ENCODE results near the gene CEP162.

DNA sequence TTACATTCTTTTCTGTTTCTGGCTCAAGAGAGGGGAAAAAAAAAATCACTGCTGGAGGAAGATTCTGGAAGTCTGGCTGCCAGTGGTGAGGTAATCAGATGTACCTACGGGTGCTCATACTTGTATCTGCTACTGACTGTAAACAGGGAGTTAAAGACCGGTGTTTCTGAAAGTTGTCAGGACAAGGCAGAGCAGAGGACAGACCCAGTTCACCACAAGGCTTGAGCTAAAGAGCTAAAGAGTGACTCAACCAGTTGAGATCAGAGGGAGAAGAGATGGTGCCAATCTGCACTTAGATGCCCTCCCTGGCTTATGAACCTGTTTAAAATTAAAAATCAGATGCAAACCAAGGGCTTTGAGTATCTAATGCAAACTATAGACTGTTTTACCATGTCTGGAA lies 55.4 kb downstream of the CEP162 start:
- TF ChIP-seq ZNF473 (tag by site-specific recombination; IDR thresholded peaks at IDR 0.05), result no peak
- no peak for TF ChIP-seq SP2 (tag by site-specific recombination; IDR thresholded peaks at IDR 0.05)
- TF ChIP-seq MYNN (tag by site-specific recombination; IDR thresholded peaks at IDR 0.05; ENCODE audit: borderline replicate concordance), result no peak
- TF ChIP-seq, protein P1, sequence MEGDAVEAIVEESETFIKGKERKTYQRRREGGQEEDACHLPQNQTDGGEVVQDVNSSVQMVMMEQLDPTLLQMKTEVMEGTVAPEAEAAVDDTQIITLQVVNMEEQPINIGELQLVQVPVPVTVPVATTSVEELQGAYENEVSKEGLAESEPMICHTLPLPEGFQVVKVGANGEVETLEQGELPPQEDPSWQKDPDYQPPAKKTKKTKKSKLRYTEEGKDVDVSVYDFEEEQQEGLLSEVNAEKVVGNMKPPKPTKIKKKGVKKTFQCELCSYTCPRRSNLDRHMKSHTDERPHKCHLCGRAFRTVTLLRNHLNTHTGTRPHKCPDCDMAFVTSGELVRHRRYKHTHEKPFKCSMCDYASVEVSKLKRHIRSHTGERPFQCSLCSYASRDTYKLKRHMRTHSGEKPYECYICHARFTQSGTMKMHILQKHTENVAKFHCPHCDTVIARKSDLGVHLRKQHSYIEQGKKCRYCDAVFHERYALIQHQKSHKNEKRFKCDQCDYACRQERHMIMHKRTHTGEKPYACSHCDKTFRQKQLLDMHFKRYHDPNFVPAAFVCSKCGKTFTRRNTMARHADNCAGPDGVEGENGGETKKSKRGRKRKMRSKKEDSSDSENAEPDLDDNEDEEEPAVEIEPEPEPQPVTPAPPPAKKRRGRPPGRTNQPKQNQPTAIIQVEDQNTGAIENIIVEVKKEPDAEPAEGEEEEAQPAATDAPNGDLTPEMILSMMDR (tag by site-specific recombination; IDR thresholded peaks at IDR 0.05), result no peak
- TF ChIP-seq, protein P2, sequence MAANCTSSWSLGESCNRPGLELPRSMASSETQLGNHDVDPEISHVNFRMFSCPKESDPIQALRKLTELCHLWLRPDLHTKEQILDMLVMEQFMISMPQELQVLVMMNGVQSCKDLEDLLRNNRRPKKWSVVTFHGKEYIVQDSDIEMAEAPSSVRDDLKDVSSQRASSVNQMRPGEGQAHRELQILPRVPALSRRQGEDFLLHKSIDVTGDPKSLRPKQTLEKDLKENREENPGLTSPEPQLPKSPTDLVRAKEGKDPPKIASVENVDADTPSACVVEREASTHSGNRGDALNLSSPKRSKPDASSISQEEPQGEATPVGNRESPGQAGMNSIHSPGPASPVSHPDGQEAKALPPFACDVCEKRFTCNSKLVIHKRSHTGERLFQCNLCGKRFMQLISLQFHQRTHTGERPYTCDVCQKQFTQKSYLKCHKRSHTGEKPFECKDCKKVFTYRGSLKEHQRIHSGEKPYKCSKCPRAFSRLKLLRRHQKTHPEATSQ (tag by site-specific recombination; IDR thresholded peaks at IDR 0.05), result no peak
- no peak for TF ChIP-seq ZBTB1 (tag by site-specific recombination; IDR thresholded peaks at IDR 0.05)
- no peak for TF ChIP-seq ZNF311 (tag by site-specific recombination; IDR thresholded peaks at IDR 0.05; ENCODE audit: borderline replicate concordance)
- no peak for TF ChIP-seq ZNF514 (tag by site-specific recombination; IDR thresholded peaks at IDR 0.05)
- no peak for TF ChIP-seq SETDB1 (IDR thresholded peaks at IDR 0.05; ENCODE audit: insufficient read length, low read length)

Measured in HEK293 (cell line).